HG03066 (cell line): ENCODE measurements around the gene ATCAY.
"Not testable (repeated sequence)": the region's sequence is repeated elsewhere in the genome, so short reads cannot be mapped to it uniquely, and the experiment has no call there.

Experiments used
- ATAC-seq: cut with Tn5 transposase; IDR thresholded peaks from one replicate; pipeline ENCODE4 v1.9.1; 2021; ENCODE audit warnings: low read depth; ENCODE audit not compliant: unreplicated experiment

The ATCAY gene

DNA sequence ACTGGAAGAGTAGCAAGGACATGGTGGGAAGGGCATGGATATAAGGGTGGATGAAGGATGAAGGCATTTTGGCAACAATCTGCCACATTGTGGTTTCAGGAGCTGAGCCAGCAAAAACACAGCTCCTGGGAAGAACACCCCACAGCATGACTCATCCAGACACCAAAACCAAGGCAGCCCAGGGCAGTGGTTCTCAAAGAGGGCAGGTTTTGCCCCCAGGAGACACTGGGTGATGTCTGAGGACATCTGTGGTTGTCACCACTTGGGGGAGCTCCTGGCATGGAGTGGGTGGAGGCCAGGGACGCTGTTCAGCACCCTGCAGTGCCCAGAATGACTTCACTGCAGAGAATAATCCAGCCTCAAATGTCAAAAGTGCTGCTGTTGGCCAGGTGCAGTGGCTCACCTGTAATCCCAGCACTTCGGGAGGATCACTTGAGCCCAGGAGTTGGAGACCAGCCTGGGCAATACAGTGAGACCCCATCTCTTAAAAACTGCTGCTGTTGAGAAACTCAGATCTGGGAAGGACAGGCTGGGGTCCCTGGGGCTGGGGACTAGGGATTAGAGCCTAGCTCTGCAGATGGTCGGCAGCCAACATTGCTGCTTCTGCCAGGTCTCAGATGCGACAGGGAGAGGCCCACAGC is 27.8 kb upstream of the ATCAY start:
- no peak for ATAC-seq

- no peak for ATAC-seq
Observed at GRCh38 chr19:3855320-3855719, 25.2 kb upstream of the ATCAY start.

DNA sequence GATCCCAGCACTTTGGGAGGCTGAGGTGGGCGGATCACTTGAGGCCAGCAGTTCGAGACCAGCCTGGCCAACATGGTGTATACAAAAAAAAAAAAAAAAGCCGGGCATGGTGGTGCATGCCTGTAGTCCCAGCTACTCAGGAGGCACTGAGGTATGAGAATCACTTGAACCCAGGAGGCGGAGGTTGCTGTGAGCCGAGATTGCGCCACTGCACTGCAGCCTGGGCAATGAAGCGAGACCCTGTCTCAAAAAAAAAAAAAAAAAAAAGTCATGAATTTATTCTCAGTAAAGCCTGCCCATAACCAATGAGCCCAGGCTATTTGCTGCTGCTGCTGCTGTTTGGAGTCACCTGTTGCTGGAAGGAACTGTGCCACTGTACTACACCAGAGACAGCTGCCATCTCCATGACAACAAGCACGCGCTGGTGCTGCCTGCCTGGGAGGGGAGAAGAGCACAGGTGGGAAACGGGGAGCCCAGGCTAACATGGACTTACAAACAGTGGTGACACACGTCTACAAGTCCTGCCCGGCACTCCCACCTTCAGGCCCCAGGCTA is 23.0 kb upstream of the ATCAY start:
- ATAC-seq = no peak

- no peak for ATAC-seq
Observed at GRCh38 chr19:3860499-3860898, 20.0 kb upstream of the ATCAY start.

DNA sequence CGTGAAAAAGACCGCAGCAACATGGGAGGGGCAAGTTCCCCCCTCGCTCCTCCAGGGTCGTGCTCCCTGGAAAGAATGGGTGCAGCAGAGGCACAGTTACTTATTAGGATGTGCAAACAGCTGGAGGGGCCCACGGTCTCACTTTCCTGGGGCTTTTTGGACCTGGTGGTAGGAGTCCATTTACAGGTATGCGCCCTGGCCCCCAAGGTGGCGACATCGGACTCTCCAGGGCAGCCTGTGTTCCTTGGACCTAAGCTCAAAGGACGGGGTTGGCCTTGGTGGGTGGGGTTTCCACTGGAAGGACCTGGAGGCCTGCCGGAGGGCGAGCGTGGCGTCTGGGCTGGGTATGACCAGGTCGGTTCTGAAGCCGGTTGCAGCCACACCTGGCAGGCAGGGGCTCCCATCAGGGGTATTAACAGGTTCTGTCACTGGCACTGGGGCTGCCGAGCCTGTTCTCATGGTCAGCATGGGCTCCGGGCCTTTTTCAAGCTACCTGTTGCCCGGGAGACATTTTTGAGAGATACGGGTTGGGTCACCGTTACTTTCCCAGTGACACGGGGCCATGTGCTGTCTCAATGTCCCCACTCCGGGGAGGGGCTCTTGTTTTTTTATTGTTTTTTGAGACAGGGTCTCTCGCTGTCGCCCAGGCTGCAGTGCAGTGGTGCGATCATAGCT is 17.5 kb upstream of the ATCAY start:
- no peak for ATAC-seq

GRCh38 chr19:3863648-3864047 is 16.8 kb upstream of the ATCAY start:
- ATAC-seq = no peak

GRCh38 chr19:3866910-3867638 is 13.4 kb upstream of the ATCAY start:
- no peak for ATAC-seq

- no peak for ATAC-seq
Observed at GRCh38 chr19:3867971-3868769, 12.3 kb upstream of the ATCAY start.

DNA sequence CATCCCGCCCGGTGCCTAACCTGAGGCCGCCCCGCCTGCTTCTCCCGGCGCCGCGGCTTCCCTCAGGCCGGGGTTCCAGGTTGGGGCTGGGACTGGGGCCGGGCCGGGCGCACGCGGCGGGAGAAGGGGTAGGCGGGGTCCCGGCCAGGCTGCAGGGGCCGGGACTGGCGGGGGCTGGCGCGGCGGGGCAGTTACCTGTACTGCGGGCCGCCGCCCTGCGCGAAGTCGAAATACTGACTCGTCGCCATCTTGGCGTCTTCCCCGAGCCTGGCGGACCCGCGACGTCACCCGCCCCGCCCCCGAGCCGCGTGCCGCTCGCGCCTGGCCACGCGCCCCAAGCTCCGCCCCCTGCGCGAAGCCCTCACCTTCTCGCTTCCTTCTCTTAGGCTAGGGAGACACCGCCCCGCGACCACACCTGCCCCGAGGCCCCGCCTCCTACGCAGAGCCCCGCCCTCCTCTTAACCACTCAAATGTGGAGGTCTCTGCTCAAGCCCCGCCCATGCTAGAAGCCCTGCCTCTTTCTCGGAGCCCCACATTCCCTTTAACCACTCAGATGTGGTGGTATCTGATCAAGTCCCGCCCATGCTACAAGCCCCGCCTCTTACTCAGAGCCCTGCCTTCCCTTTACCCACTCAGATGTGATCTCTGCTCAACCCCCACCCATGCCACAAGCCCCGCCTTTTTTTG is 11.6 kb upstream of the ATCAY start, which contains the start of gene ZFR2:
Gene ZFR2 (minus strand): TSS at position 269 of the 687 bp plus-strand sequence. CDS start 21 bp downstream, at position 248.
- no peak for ATAC-seq

GRCh38 chr19:3873151-3873550 is 7.3 kb upstream of the ATCAY start:
- no peak for ATAC-seq

GRCh38 chr19:3874695-3875094 is 5.8 kb upstream of the ATCAY start:
- ATAC-seq = not testable (repeated sequence)

GRCh38 chr19:3879656-3880055 is 829 bp upstream of the ATCAY start:
- ATAC-seq = no peak

GRCh38 chr19:3881272-3882040 is 971 bp downstream of the ATCAY start:
- no peak for ATAC-seq

DNA sequence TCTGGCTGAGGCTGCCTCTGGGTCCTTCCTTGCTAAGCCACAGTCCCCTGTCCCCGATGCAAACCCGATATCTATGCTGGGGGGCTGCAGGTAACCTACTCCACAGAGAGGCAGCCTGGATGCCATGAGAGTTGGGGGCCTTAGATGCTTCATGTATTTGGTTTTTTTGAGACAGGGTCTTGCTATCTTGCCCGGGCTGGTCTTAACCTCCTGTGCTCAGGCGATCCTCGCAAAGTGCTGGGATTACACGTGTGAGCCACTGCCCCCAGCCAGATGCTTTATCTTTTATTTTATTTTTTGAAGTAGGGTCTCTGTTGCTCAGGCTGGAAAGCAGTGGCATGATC is 1.5 kb downstream of the ATCAY start:
- ATAC-seq = no peak

DNA sequence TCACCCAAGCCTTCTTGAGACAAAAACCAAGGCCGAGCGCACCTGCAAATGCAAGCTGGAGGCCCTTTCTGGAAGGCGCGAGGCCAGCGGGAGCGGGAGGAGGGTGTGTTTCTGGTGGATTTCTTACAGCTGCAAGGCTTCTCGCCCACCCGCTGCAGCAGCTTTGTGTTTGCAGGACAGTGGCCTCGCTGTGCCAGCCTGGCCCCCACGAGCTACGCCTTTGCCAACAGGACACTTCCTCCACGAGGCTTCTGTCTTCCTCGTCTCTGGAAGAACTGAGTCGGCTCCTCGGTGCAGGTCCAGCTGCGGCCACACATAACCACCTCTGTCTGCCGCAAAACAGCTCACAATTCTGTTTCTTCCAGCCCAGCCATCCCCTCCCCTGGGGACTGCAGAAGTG is 10.1 kb downstream of the ATCAY start:
- no peak for ATAC-seq

DNA sequence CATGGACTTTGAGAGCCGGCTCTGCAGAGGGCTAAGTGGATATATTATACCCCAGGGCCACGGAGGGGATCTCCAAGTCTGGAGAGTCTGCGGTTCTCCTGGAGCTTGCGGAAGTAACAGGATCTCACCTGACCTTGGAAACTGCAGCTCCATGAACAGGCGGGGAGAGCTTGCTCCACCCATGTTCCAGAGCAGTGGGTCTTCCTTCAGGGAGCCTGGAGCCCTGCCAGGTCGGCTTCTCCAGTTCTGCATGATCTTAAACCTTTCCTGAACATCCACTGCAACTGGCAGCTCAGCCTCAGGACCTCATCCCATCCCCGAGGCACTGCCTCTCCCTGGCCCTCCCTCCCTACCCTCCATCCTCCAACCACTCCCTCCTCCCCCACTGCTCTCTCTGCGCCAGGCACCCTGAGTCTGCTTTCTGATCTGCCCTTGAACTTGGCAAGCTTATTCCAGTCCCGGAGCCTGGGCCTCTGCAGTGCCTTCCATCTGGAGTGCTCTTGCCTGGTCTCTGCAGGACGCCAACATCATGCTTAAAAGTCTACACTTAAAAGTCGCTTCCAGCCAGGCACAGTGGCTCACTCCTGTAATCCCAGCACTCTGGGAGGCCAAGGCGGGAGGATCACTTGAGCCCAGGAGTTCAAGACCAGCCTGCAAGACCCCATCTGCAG is 13.2 kb downstream of the ATCAY start:
- no peak for ATAC-seq

DNA sequence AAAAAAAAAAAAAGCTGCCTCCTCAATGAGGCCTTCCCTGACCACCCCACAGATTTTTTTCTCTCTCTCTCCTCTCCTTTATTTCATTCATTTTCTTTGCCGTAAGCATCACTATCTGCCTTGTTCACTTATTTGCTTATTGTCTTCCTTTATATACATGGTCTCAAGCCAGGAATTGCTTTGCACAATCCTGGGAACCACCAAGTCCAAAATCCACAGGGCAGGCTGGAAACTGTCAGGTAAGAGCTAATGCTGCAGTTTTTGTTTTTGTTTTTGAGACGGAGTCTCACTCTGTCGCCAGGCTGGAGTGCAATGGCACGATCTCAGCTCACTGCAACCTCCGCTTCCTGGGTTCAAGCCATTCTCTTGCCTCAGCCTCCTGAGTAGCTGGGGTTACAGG is 14.5 kb downstream of the ATCAY start:
- ATAC-seq = not testable (repeated sequence)

DNA sequence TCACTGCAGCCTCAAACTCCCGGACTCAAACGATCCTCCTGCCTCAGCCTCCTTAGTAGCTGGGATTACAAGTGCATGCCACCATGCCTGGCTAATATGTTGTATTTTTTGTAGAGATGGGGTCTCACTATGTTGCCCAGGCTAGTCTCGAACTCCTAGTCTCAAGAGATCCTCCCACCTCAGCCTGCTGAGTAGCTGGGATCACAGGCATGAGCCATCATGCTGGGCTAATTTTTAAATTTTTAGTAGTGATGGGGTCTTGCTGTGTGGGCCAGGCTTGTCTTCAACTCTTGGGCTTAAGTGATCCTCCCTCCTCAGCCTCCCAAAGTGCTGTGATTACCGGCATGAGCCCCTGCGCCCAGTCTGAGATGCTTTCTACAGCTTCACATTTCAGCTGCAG is 15.3 kb downstream of the ATCAY start:
- ATAC-seq = no peak

DNA sequence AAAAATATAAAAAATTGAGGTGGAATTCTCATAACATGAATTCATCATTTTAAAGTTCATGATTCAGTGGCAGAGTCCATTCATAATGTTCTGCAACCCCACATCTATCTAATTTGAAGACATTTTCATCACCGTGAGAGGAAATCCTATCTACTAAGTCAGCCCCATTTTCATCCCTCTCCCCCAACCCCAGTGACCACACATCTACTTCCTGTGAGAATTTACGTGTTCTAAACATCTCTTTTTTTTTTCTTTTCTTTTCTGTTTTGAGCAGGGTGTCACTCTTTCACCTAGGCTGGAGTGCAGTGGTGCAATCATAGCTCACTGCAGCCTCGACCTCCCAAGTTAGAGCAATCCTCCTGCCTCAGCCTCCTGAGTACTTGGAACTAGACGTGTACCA is 17.5 kb downstream of the ATCAY start:
- no peak for ATAC-seq
